Smooth muscle cell (in vitro differentiated cells): ENCODE results near the gene GPR83. TPM values are rescaled to one million over a fixed set of nuclear protein-coding genes. Genes with fewer than 3 reads are reported as not detected.

Source experiments
- DNase-seq: peaks from one replicate; lab custom pipeline; 2025; ENCODE audit not compliant: unreplicated experiment; lab: John Stamatoyannopoulos, UW
- H2AFZ ChIP-seq: fragments of 200-600 bp; sonication (generic); 2 replicates; pipeline ENCODE4 v1.6.0; 2016; ENCODE audit warnings: antibody characterized with exemption, low read depth, mild to moderate bottlenecking
- H3F3A ChIP-seq: fragments of 200-600 bp; sonication (generic); 2 replicates; pipeline ENCODE4 v1.6.0; 2017; ENCODE audit warnings: antibody characterized with exemption, low read depth
- H3K27ac ChIP-seq: fragments of 200-600 bp; sonication (generic); 2 replicates; pipeline ENCODE4 v1.5.1; 2016; ENCODE audit warnings: low read depth, mild to moderate bottlenecking
- H3K27me3 ChIP-seq: fragments of 200-600 bp; sonication (generic); 2 replicates; pipeline ENCODE4 v1.6.1; 2016; ENCODE audit warnings: low read depth, mild to moderate bottlenecking
- H3K36me3 ChIP-seq: fragments of 200-600 bp; sonication (generic); 2 replicates; pipeline ENCODE4 v1.5.1; 2016; ENCODE audit warnings: low read depth
- H3K4me1 ChIP-seq: fragments of 200-600 bp; sonication (generic); 2 replicates; pipeline ENCODE4 v1.5.1; 2016; ENCODE audit warnings: low read depth
- H3K4me2 ChIP-seq: fragments of 200-600 bp; sonication (generic); 2 replicates; pipeline ENCODE4 v1.6.0; 2016; ENCODE audit warnings: mild to moderate bottlenecking
- H3K4me3 ChIP-seq: fragments of 200-600 bp; sonication (generic); 2 replicates; pipeline ENCODE4 v1.5.1; 2016; ENCODE audit warnings: mild to moderate bottlenecking
- H3K79me2 ChIP-seq: fragments of 200-600 bp; sonication (generic); 2 replicates; pipeline ENCODE4 v1.6.0; 2016; ENCODE audit warnings: low read depth, mild to moderate bottlenecking
- H3K9ac ChIP-seq: fragments of 200-600 bp; sonication (generic); 2 replicates; pipeline ENCODE4 v1.6.0; 2016; ENCODE audit warnings: low read depth
- H3K9me3 ChIP-seq: fragments of 200-600 bp; sonication (generic); replicated peaks from 2 replicates; pipeline ENCODE4 v1.5.1; 2016; ENCODE audit warnings: low read depth
- H4K20me1 ChIP-seq: fragments of 200-600 bp; sonication (generic); 2 replicates; pipeline ENCODE4 v1.6.0; 2016; ENCODE audit warnings: low read depth
- WGBS: methylation state at CpG from one replicate; pipeline ENCODE4 v1.1.7; 2016; ENCODE audit warnings: low lambda C conversion rate; 5-methylcytosine and 5-hydroxymethylcytosine counted together
- polyA plus RNA-seq: library from polyadenylated mRNA; unstranded; fragments of >200 nt; fragmentation: Nextera tagmentation; extraction: Ambion mirVana; gene quantifications from 2 replicates; pipeline ENCODE4 v1.2.1, GENCODE V29; 2016
- total RNA-seq: library from RNA; depleted of rRNA; stranded (reverse); fragments of >200 nt; gene quantifications from 2 replicates; pipeline ENCODE4 v1.2.3, GENCODE V29; 2014
- TF ChIP-seq, protein P1 (sequence below): fragments of 200-600 bp; sonication (generic); IDR thresholded peaks from 2 replicates; pipeline ENCODE4 v1.5.1; 2017; ENCODE audit warnings: borderline replicate concordance, mild to moderate bottlenecking, antibody characterized with exemption; ENCODE audit not compliant: insufficient read depth, poor library complexity, severe bottlenecking

The GPR83 gene
- total and polyA plus RNA-seq, 2 experiments from 2014 or later, result 0.05 to 1.1 TPM

GRCh38 chr11:94424662-94425061, 23.4 kb upstream of the GPR83 start:
- no peak overlapping the region for H3K4me3 ChIP-seq
- DNase-seq, result no peak
- H3K27me3 ChIP-seq, result no peaks in the 10 kb centered on the region
- no peak overlapping the region for H3K27ac ChIP-seq
- H4K20me1 ChIP-seq, result no peaks in the 10 kb centered on the region
- H2AFZ ChIP-seq, result no peak overlapping the region
- H3F3A ChIP-seq, result no peaks in the 10 kb centered on the region
- peaks cover 11% of the 10 kb centered on the region for H3K36me3 ChIP-seq
- 77% methylated on average over 2 of the region's 2 CpGs for WGBS
- TF ChIP-seq, protein P1, sequence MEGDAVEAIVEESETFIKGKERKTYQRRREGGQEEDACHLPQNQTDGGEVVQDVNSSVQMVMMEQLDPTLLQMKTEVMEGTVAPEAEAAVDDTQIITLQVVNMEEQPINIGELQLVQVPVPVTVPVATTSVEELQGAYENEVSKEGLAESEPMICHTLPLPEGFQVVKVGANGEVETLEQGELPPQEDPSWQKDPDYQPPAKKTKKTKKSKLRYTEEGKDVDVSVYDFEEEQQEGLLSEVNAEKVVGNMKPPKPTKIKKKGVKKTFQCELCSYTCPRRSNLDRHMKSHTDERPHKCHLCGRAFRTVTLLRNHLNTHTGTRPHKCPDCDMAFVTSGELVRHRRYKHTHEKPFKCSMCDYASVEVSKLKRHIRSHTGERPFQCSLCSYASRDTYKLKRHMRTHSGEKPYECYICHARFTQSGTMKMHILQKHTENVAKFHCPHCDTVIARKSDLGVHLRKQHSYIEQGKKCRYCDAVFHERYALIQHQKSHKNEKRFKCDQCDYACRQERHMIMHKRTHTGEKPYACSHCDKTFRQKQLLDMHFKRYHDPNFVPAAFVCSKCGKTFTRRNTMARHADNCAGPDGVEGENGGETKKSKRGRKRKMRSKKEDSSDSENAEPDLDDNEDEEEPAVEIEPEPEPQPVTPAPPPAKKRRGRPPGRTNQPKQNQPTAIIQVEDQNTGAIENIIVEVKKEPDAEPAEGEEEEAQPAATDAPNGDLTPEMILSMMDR, result no peak
- H3K4me2 ChIP-seq, result no peak overlapping the region
- no peak overlapping the region for H3K9ac ChIP-seq
- H3K9me3 ChIP-seq, result no peaks in the 10 kb centered on the region
- H3K79me2 ChIP-seq, result no peaks in the 10 kb centered on the region
- no peaks in the 10 kb centered on the region for H3K4me1 ChIP-seq

- H3K9ac ChIP-seq, result no peak overlapping the region
- H3K27me3 ChIP-seq, result no peaks in the 10 kb centered on the region
- no peaks in the 10 kb centered on the region for H3F3A ChIP-seq
- no peaks in the 10 kb centered on the region for H3K4me1 ChIP-seq
- H3K4me2 ChIP-seq, result no peak overlapping the region
- H3K79me2 ChIP-seq, result no peaks in the 10 kb centered on the region
- TF ChIP-seq, protein P1, result no peak
- no peaks in the 10 kb centered on the region for H4K20me1 ChIP-seq
- no peak overlapping the region for H3K27ac ChIP-seq
- peaks cover 6% of the 10 kb centered on the region for H3K36me3 ChIP-seq
- H2AFZ ChIP-seq, result no peak overlapping the region
- H3K4me3 ChIP-seq, result no peak overlapping the region
- DNase-seq, result no peak
- WGBS, result 72% methylated on average over 2 of the region's 2 CpGs
- H3K9me3 ChIP-seq, result no peaks in the 10 kb centered on the region
Observed at GRCh38 chr11:94424011-94424410, 22.8 kb upstream of the GPR83 start.

- Histone ChIP-seq H3K4me1 (no peaks in the 10 kb centered on the region), H3K4me2 (no peak overlapping the region), H3K9ac (no peak overlapping the region), H3K4me3 (no peak overlapping the region), H3F3A (no peaks in the 10 kb centered on the region), H3K79me2 (no peaks in the 10 kb centered on the region), H2AFZ (no peak overlapping the region), H3K27me3 (no peaks in the 10 kb centered on the region), H4K20me1 (no peaks in the 10 kb centered on the region), H3K36me3 (peaks cover under 1% of the 10 kb centered on the region), H3K27ac (no peak overlapping the region), H3K9me3 (no peaks in the 10 kb centered on the region)
- DNase-seq, result no peak
- TF ChIP-seq, protein P1, result no peak
- 97% methylated on average over 3 of the region's 3 CpGs for WGBS
Observed at GRCh38 chr11:94423507-94423906, 22.3 kb upstream of the GPR83 start.

DNA sequence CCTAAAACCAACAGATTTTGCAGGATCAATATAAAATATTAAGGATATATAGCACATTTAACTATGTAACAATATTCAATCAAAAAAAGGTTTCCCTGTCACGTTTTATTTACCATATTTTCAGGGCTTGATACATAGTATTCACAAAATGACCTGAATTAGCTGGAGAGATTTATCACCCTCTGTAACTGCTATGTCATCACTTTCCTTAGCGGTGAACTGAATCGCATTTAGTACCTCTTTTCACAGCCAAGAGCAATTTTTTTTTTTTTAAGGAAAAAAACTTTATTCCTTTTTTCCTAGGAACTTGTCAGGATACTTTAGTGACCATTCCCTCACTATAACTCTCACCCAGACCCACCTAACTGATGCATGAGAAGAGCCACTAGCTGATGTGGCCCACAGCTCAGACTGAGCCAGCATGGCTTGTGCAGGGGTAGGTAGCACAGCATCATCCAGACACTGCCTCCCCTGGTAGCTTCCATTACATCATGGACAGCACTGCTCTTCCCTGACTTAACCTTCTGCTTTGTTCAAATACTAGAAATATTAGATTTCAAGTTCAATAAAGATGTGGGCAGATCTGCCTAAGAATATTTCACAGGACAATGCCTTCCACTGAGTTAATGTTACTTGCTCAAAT, 17.0 kb upstream of the GPR83 start:
- Histone ChIP-seq H3K27ac (no peak overlapping the region), H3K27me3 (no peaks in the 10 kb centered on the region), H3K36me3 (no peaks in the 10 kb centered on the region), H3K79me2 (no peaks in the 10 kb centered on the region), H3K4me2 (no peak overlapping the region), H2AFZ (no peak overlapping the region), H3K9me3 (no peaks in the 10 kb centered on the region), H3K9ac (no peak overlapping the region), H4K20me1 (no peaks in the 10 kb centered on the region), H3F3A (no peaks in the 10 kb centered on the region), H3K4me1 (no peaks in the 10 kb centered on the region), H3K4me3 (no peak overlapping the region)
- TF ChIP-seq, protein P1, result no peak
- WGBS, result 96% methylated on average over 3 of the region's 3 CpGs
- DNase-seq, result no peak
